Urinary bladder (tissue), 4 donors: ENCODE data around the gene PTPRF. TPM values are rescaled to one million over a fixed set of nuclear protein-coding genes. Genes with fewer than 3 reads are reported as not detected.
"Not testable (repeated sequence)": the region's sequence is repeated elsewhere in the genome, so short reads cannot be mapped to it uniquely, and the experiment has no call there.

ENCODE experiments used
- DNase-seq: peaks from one replicate; pipeline ENCODE4 v3.0.0-alpha.2; 2015; ENCODE audit errors: extremely low spot score
- H3K27ac ChIP-seq: one replicate; pipeline ENCODE4 v1.5.1; 2013; ENCODE audit warnings: low read depth, mild to moderate bottlenecking, moderate library complexity
- H3K36me3 ChIP-seq: one replicate; pipeline ENCODE4 v1.6.1; 2013; ENCODE audit warnings: mild to moderate bottlenecking, moderate library complexity; ENCODE audit not compliant: insufficient read depth
- H3K4me1 ChIP-seq: one replicate; pipeline ENCODE4 v1.6.1; 2013; ENCODE audit warnings: mild to moderate bottlenecking, moderate library complexity; ENCODE audit not compliant: insufficient read depth
- H3K4me3 ChIP-seq: one replicate; pipeline ENCODE4 v1.5.1; 2013; ENCODE audit warnings: low read depth, low read length
- WGBS: extraction: QIAGEN DNeasy Blood & Tissue Kit; methylation state at CpG from one replicate; pipeline ENCODE4 v1.1.7; 2013; 5-methylcytosine and 5-hydroxymethylcytosine counted together
- polyA plus RNA-seq: library from polyadenylated mRNA; stranded (reverse); fragments of 200-250 nt; gene quantifications from one replicate; pipeline ENCODE4 v1.2.3, GENCODE V29; 2013
- total RNA-seq: library from RNA; depleted of rRNA; stranded (reverse); fragments of >200 nt; gene quantifications from one replicate; pipeline ENCODE4 v1.2.3, GENCODE V29; 2014
- donor health status: healthy with polysubstance abuse.
- donor health status: healthy.

Gene PTPRF
- total and polyA plus RNA-seq, 2 donors: 48.7 to 66.3 TPM

- 85% methylated on average over 15 of the region's 15 CpGs for WGBS
- Histone ChIP-seq H3K27ac (no peak overlapping the region), H3K4me1 (no peaks in the 10 kb centered on the region), H3K36me3 (no peaks in the 10 kb centered on the region), H3K4me3 (no peak overlapping the region)
- no peak for DNase-seq
Measured at GRCh38 chr1:43546388-43547100, 15.9 kb downstream of the PTPRF start.

GRCh38 chr1:43547538-43548072 is 16.9 kb downstream of the PTPRF start:
- Histone ChIP-seq H3K27ac (no peak overlapping the region), H3K4me1 (peaks cover 4% of the 10 kb centered on the region)
- DNase-seq: no peak

GRCh38 chr1:43548285-43549271 is 17.9 kb downstream of the PTPRF start:
- no peak for DNase-seq
- Histone ChIP-seq H3K36me3 (no peaks in the 10 kb centered on the region), H3K4me1 (peaks cover 4% of the 10 kb centered on the region), H3K27ac (peak overlapping the region; percentile 42), H3K4me3 (no peak overlapping the region)
- WGBS: 86% methylated on average over 18 of the region's 18 CpGs

More at GRCh38 chr1:43547538-43548072, 16.9 kb downstream of the PTPRF start:
- 84% methylated on average over 11 of the region's 11 CpGs for WGBS
- H3K36me3 ChIP-seq: no peaks in the 10 kb centered on the region
- no peak overlapping the region for H3K4me3 ChIP-seq

GRCh38 chr1:43549394-43549793 is 18.7 kb downstream of the PTPRF start:
- DNase-seq, H3K4me3 ChIP-seq, H3K36me3 ChIP-seq, H3K4me1 ChIP-seq: not testable (repeated sequence)
- 94% methylated on average over 5 of the region's 5 CpGs for WGBS
- H3K27ac ChIP-seq: peak overlapping the region; percentile 42

GRCh38 chr1:43549921-43550597 is 19.4 kb downstream of the PTPRF start:
- Histone ChIP-seq H3K4me3 (peak overlapping the region; percentile 12), H3K36me3 (no peaks in the 10 kb centered on the region), H3K27ac (peak overlapping the region; percentile 62), H3K4me1 (peaks cover 4% of the 10 kb centered on the region)
- 24% methylated on average over 30 of the region's 30 CpGs for WGBS
- DNase-seq: no peak

- H3K27ac ChIP-seq: peak overlapping the region; percentile 62
- no peak for DNase-seq
- no peaks in the 10 kb centered on the region for H3K36me3 ChIP-seq
- H3K4me1 ChIP-seq: peaks cover 4% of the 10 kb centered on the region
- 86% methylated on average over 15 of the region's 15 CpGs for WGBS
- H3K4me3 ChIP-seq: peak overlapping the region; percentile 12
Measured at GRCh38 chr1:43550598-43551246, 20.0 kb downstream of the PTPRF start.

- DNase-seq: no peak
- no peak overlapping the region for H3K4me3 ChIP-seq
- 92% methylated on average over 7 of the region's 7 CpGs for WGBS
- peaks cover 4% of the 10 kb centered on the region for H3K4me1 ChIP-seq
- no peaks in the 10 kb centered on the region for H3K36me3 ChIP-seq
- H3K27ac ChIP-seq: peak overlapping the region; percentile 62
Measured at GRCh38 chr1:43551396-43551888, 20.8 kb downstream of the PTPRF start.

- no peak for DNase-seq
- Histone ChIP-seq H3K36me3 (no peaks in the 10 kb centered on the region), H3K27ac (no peak overlapping the region), H3K4me3 (no peak overlapping the region), H3K4me1 (peaks cover 4% of the 10 kb centered on the region)
- WGBS: 69% methylated on average over 5 of the region's 5 CpGs
Measured at GRCh38 chr1:43552059-43552742, 21.5 kb downstream of the PTPRF start.

GRCh38 chr1:43552813-43553212 is 22.1 kb downstream of the PTPRF start:
- peaks cover 4% of the 10 kb centered on the region for H3K4me1 ChIP-seq
- no peak overlapping the region for H3K4me3 ChIP-seq
- no peak for DNase-seq
- WGBS: 23% methylated on average over 6 of the region's 6 CpGs
- H3K27ac ChIP-seq: no peak overlapping the region
- H3K36me3 ChIP-seq: no peaks in the 10 kb centered on the region

- DNase-seq: no peak
- WGBS: 78% methylated on average over 6 of the region's 6 CpGs
- peaks cover 4% of the 10 kb centered on the region for H3K4me1 ChIP-seq
- no peak overlapping the region for H3K27ac ChIP-seq
- H3K36me3 ChIP-seq: no peaks in the 10 kb centered on the region
- no peak overlapping the region for H3K4me3 ChIP-seq
Measured at GRCh38 chr1:43554444-43554992, 23.8 kb downstream of the PTPRF start.

GRCh38 chr1:43556782-43557181 is 26.1 kb downstream of the PTPRF start:
- Histone ChIP-seq H3K4me3 (no peak overlapping the region), H3K36me3 (no peaks in the 10 kb centered on the region), H3K4me1 (peaks cover 4% of the 10 kb centered on the region), H3K27ac (no peak overlapping the region)
- DNase-seq: no peak
- 74% methylated on average over 6 of the region's 6 CpGs for WGBS

GRCh38 chr1:43557744-43558245 is 27.1 kb downstream of the PTPRF start:
- Histone ChIP-seq H3K4me3 (no peak overlapping the region), H3K27ac (peak overlapping the region; percentile 77), H3K4me1 (no peaks in the 10 kb centered on the region), H3K36me3 (no peaks in the 10 kb centered on the region)
- peak; percentile 54 for DNase-seq
- 42% methylated on average over 9 of the region's 9 CpGs for WGBS
